ENCODE data around the gene C1orf198. TPM values are rescaled to one million over a fixed set of nuclear protein-coding genes. Genes with fewer than 3 reads are reported as not detected.

The C1orf198 gene
- polyA plus RNA-seq, 1 donor (not counting 4 experiments of a cell fraction or from before 2014, with no cell fraction given) = 6.8 TPM

GRCh38 chr1:230868736-230869385 lies 540 bp upstream of the C1orf198 start:
- TF ChIP-seq EZH2 (IDR thresholded peaks at IDR 0.05; ENCODE audit: low read length) = no peak
- TF ChIP-seq CTCF (optimal IDR thresholded peaks at IDR 0.05 in 1 of 3, IDR thresholded peaks at IDR 0.05 in 1 of 3, conservative IDR thresholded peaks at IDR 0.05 in 1 of 3; ENCODE audit: extremely low read depth in 1 of 3, insufficient read depth in 2 of 3, low read length in 3 of 3) = no peak
- FAIRE-seq (no peak), DNase-seq (ENCODE audit: low read depth, low spot score) (no peak)
- H3K9ac ChIP-seq (ENCODE audit: control insufficient read depth, extremely low read depth, insufficient read depth, low read length) = peak overlapping the region; percentile 58
- H3K36me3 ChIP-seq (ENCODE audit: control insufficient read depth in 2 of 2, extremely low read depth in 1 of 2, insufficient read depth in 2 of 2, low read length in 2 of 2) = no peaks in the 10 kb centered on the region
- H3K27ac ChIP-seq (ENCODE audit: control insufficient read depth, insufficient read depth, low read length) = no peak overlapping the region
- peaks cover 9% of the 10 kb centered on the region for H3K4me1 ChIP-seq (ENCODE audit: control insufficient read depth, extremely low read depth, insufficient read depth, low read length)
- H3K4me3 ChIP-seq (ENCODE audit: control insufficient read depth in 2 of 3, extremely low read depth in 1 of 3, insufficient read depth in 2 of 3, low read depth in 1 of 3, low read length in 3 of 3) = peak overlapping the region; percentile 42 to 86 (median 52)
- no peaks in the 10 kb centered on the region for H3K79me2 ChIP-seq (ENCODE audit: control insufficient read depth, insufficient read depth, low read length)
- H2AFZ ChIP-seq (ENCODE audit: control insufficient read depth, low read length) = peak overlapping the region; percentile 81
- peak overlapping the region; percentile 83 for H3K4me2 ChIP-seq (ENCODE audit: control insufficient read depth, extremely low read depth, insufficient read depth, low read depth, low read length)
- no peaks in the 10 kb centered on the region for H4K20me1 ChIP-seq (ENCODE audit: control insufficient read depth, extremely low read depth, insufficient read depth, low read length)
- H3K27me3 ChIP-seq (ENCODE audit: control insufficient read depth, extremely low read depth, insufficient read depth, low read length) = no peaks in the 10 kb centered on the region
- no peaks in the 10 kb centered on the region for H3K9me3 ChIP-seq (ENCODE audit: control insufficient read depth, low read depth, low read length)
- dilution Hi-C loops (cut with MboI; ENCODE audit: extremely low pct_ligation_motif_present, low sequenced_read_pairs) = no loop called here
- H3K9me1 ChIP-seq (ENCODE audit: control insufficient read depth, extremely low read depth, insufficient read depth, low read length) = no peaks in the 10 kb centered on the region

- dilution Hi-C loops (cut with MboI; ENCODE audit: extremely low pct_ligation_motif_present, low sequenced_read_pairs) = no loop called here
- no peak for TF ChIP-seq EZH2 (IDR thresholded peaks at IDR 0.05; ENCODE audit: low read length)
- TF ChIP-seq CTCF (optimal IDR thresholded peaks at IDR 0.05 in 1 of 3, IDR thresholded peaks at IDR 0.05 in 1 of 3, conservative IDR thresholded peaks at IDR 0.05 in 1 of 3; ENCODE audit: extremely low read depth in 1 of 3, insufficient read depth in 2 of 3, low read length in 3 of 3) = peak in 1 of 3 experiments; percentile 17
- DNase-seq (ENCODE audit: low read depth, low spot score) = no peak
- no peaks in the 10 kb centered on the region for H3K9me3 ChIP-seq (ENCODE audit: control insufficient read depth, low read depth, low read length)
- H3K9me1 ChIP-seq (ENCODE audit: control insufficient read depth, extremely low read depth, insufficient read depth, low read length) = no peaks in the 10 kb centered on the region
- no peaks in the 10 kb centered on the region for H3K79me2 ChIP-seq (ENCODE audit: control insufficient read depth, insufficient read depth, low read length)
- H4K20me1 ChIP-seq (ENCODE audit: control insufficient read depth, extremely low read depth, insufficient read depth, low read length) = no peaks in the 10 kb centered on the region
- peak overlapping the region; percentile 78 for H3K9ac ChIP-seq (ENCODE audit: control insufficient read depth, extremely low read depth, insufficient read depth, low read length)
- no peak for FAIRE-seq
- H3K27me3 ChIP-seq (ENCODE audit: control insufficient read depth, extremely low read depth, insufficient read depth, low read length) = no peaks in the 10 kb centered on the region
- peak overlapping the region; percentile 89 for H3K4me2 ChIP-seq (ENCODE audit: control insufficient read depth, extremely low read depth, insufficient read depth, low read depth, low read length)
- H3K4me3 ChIP-seq (ENCODE audit: control insufficient read depth in 2 of 3, extremely low read depth in 1 of 3, insufficient read depth in 2 of 3, low read depth in 1 of 3, low read length in 3 of 3) = peak overlapping the region; percentile 74 to 86 (median 85)
- H3K36me3 ChIP-seq (ENCODE audit: control insufficient read depth in 2 of 2, extremely low read depth in 1 of 2, insufficient read depth in 2 of 2, low read length in 2 of 2) = no peaks in the 10 kb centered on the region
- peak overlapping the region; percentile 97 for H2AFZ ChIP-seq (ENCODE audit: control insufficient read depth, low read length)
- H3K27ac ChIP-seq (ENCODE audit: control insufficient read depth, insufficient read depth, low read length) = no peak overlapping the region
- peaks cover 9% of the 10 kb centered on the region for H3K4me1 ChIP-seq (ENCODE audit: control insufficient read depth, extremely low read depth, insufficient read depth, low read length)
These were observed 1.0 kb downstream of the C1orf198 start for GRCh38 chr1:230867101-230867902.

Measured in keratinocyte (primary cell).